A673 (cell line): ENCODE results near the gene ZDHHC1. TPM values are rescaled to one million over a fixed set of nuclear protein-coding genes. Genes with fewer than 3 reads are reported as not detected.

Experiments used
- BruUV-seq: library from RNA; stranded (reverse); fragments of 400-500 nt; replicated peaks from 2 replicates; lab custom pipeline; 2021; lab: Mats Ljungman, UMichigan
- CTCF ChIA-PET: fragments of 300-600 bp; sonication (Branson Sonifier 250); formaldehyde crosslinking; loops from one replicate; lab custom pipeline; 2022; ENCODE audit warnings: antibody characterized with exemption; lab: Charles Lee
- POLR2A ChIA-PET: fragments of 300-600 bp; sonication (Branson Sonifier 250); formaldehyde crosslinking; loops from one replicate; lab custom pipeline; 2022; ENCODE audit warnings: antibody characterized with exemption; ENCODE audit not compliant: low non-redundant PET; lab: Charles Lee
- DNase-seq: peaks from one replicate; pipeline ENCODE4 v3.0.0-alpha.2; 2015; ENCODE audit warnings: low spot score
- H3K27ac ChIP-seq: fragments of 200-600 bp; sonication (generic); 2 replicates; pipeline ENCODE4 v1.5.1; 2016; ENCODE audit warnings: mixed run types, low read depth, mild to moderate bottlenecking, mixed read lengths, antibody characterized with exemption, low read length; ENCODE audit not compliant: poor library complexity, severe bottlenecking
- H3K27me3 ChIP-seq: fragments of 200-600 bp; sonication (generic); replicated peaks from 2 replicates; pipeline ENCODE4 v1.6.1; 2017; ENCODE audit warnings: mixed run types, low read depth, mild to moderate bottlenecking, mixed read lengths, antibody characterized with exemption, low read length; ENCODE audit not compliant: insufficient read depth, poor library complexity
- H3K36me3 ChIP-seq: fragments of 200-600 bp; sonication (generic); 2 replicates; pipeline ENCODE4 v1.6.1; 2016; ENCODE audit warnings: mixed run types, mild to moderate bottlenecking, mixed read lengths, antibody characterized with exemption, low read length; ENCODE audit not compliant: insufficient read depth, poor library complexity, severe bottlenecking
- H3K4me1 ChIP-seq: fragments of 200-600 bp; sonication (generic); 2 replicates; pipeline ENCODE4 v1.6.1; 2017; ENCODE audit warnings: mixed run types, mild to moderate bottlenecking, mixed read lengths, antibody characterized with exemption, low read length; ENCODE audit not compliant: insufficient read depth, poor library complexity, severe bottlenecking
- H3K4me3 ChIP-seq: fragments of 200-600 bp; sonication (generic); 2 replicates; pipeline ENCODE4 v1.5.1; 2016; ENCODE audit warnings: low read depth, mixed run types, mild to moderate bottlenecking, mixed read lengths, low read length; ENCODE audit not compliant: poor library complexity, severe bottlenecking
- H3K9me3 ChIP-seq: fragments of 200-600 bp; sonication (generic); 2 replicates; pipeline ENCODE4 v1.6.1; 2016; ENCODE audit warnings: mixed run types, low read depth, mild to moderate bottlenecking, mixed read lengths, antibody characterized with exemption, low read length; ENCODE audit not compliant: poor library complexity, severe bottlenecking
- CTCF ChIP-seq: fragments of 300-800, 200-600 bp; sonication (generic); conservative IDR thresholded peaks from 2 replicates; pipeline ENCODE4 v1.5.1; 2017; ENCODE audit warnings: low read depth, mild to moderate bottlenecking, antibody characterized with exemption, low read length, moderate library complexity, mixed read lengths
- EZH2 ChIP-seq: fragments of 200-600 bp; sonication (generic); IDR thresholded peaks from 2 replicates; pipeline ENCODE4 v1.6.1; 2017; ENCODE audit warnings: borderline replicate concordance, low read depth, mild to moderate bottlenecking, mixed read lengths, antibody characterized with exemption, low read length; ENCODE audit not compliant: poor library complexity, severe bottlenecking
- intact Hi-C: fragments of 100-400 bp; cut with micrococcal nuclease; formaldehyde crosslinking; loops from one replicate; pipeline ENCODE4 v1.10.0; 2022; ENCODE audit not compliant: unreplicated experiment
- total RNA-seq: library from RNA; stranded (reverse); gene quantifications from 2 replicates; pipeline ENCODE4 v1.2.3, GENCODE V29; 2021

The ZDHHC1 gene
- total RNA-seq, 1 experiment from 2014 or later, result 5.3 TPM

DNA sequence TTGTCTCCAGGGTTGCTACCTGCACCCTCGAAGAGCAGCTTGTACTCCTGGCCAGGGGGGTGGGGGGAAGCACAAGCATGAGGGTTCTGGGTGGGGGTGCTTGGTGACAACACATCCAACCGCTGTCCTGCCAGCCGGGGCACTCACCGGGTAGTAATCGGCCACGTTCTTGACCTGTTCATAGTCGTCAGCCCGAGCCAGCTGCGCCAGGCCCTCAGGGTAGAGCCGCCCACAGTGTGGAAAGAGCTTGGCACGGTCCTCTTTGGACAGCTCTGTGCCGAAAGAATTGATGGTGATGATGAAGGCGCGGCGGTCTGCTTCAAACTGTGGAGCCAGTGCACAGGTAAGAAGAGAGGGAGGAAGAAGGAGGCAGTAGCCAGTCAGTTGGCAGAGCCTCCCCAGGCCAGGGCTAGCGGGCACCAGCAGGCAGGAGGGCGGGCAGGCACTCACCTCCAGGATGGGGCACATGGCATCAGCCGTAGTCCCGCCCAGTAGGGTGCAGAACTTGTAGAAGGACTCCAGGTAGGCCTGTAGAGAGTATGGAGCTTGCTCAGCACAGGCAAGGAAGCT is 22.6 kb upstream of the ZDHHC1 start:
- H3K4me3 ChIP-seq, result no peak overlapping the region
- H3K27me3 ChIP-seq, result no peaks in the 10 kb centered on the region
- intact Hi-C loops, result no loop called here
- CTCF ChIA-PET, result interaction anchor here (1.1 kb wide), 1 partner anchor 27 kb away, joined by 3 read pairs; no protein-coding TSS in a partner anchor
- no peaks in the 10 kb centered on the region for H3K36me3 ChIP-seq
- POLR2A ChIA-PET, result no interaction called here
- no peak for TF ChIP-seq EZH2
- TF ChIP-seq CTCF, result no peak
- H3K9me3 ChIP-seq, result no peaks in the 10 kb centered on the region
- no peaks in the 10 kb centered on the region for H3K4me1 ChIP-seq
- BruUV-seq, result no TSS peak
- DNase-seq, result no peak
- H3K27ac ChIP-seq, result no peak overlapping the region

DNA sequence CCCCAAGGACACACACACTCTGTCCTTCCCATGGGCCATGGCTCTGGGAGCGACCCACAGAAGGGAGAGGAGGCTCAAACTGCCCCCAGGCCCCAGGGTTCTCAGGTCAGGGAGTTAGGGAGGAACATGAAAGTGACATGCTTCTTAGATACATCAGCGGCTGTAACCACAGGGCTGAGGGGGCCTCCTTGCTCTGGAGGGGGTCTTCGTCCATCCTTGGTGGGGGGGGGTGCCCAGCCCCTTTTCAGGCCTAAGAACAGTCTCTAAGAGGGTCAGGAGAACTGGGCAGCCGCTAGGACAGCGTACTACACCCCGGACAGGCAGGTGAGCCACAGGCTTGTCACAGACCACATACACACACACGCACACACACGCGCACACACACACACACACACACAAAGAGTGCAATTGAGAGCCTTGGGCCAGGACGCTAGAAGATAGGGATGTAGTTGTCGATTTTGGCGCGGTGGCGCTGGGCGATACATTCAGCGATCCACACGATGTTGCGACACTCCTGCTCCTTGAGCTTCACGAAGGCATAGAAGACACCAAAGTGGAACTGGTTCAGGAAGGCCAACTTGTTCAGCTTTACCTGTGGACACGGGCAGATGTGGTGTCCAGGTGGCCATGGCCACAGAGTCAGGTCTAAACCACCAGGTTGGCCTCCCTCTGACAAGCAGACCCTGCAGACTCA is 22.0 kb upstream of the ZDHHC1 start:
- BruUV-seq, result TSS peak; percentile 87
- intact Hi-C loops, result no loop called here
- no peaks in the 10 kb centered on the region for H3K27me3 ChIP-seq
- POLR2A ChIA-PET, result no interaction called here
- no peak overlapping the region for H3K27ac ChIP-seq
- H3K4me1 ChIP-seq, result no peaks in the 10 kb centered on the region
- no peak overlapping the region for H3K4me3 ChIP-seq
- CTCF ChIA-PET, result interaction anchor here (1.1 kb wide), 1 partner anchor 28 kb away, joined by 3 read pairs; no protein-coding TSS in a partner anchor
- H3K36me3 ChIP-seq, result no peaks in the 10 kb centered on the region
- TF ChIP-seq CTCF (no peak), EZH2 (no peak)
- no peaks in the 10 kb centered on the region for H3K9me3 ChIP-seq
- no peak for DNase-seq

DNA sequence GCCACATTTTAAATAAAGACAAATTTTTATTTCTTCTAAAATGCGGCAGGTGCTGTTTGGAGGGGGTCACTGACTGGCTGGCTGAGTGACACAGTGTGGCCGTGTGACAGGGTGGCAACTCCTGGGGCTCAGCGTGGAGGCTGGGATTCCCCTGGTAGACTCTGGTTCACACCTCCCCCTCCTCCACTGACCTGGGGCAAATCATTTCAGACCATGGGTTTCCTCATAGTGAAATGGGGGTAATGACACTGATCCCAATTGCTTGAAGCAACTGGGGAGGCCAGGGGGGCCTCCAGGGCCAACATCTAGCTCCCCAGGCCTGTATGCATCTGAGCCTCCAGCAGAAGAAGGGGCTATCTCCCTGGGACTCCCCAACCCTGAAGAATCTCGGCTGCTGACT is 21.2 kb upstream of the ZDHHC1 start:
- CTCF ChIA-PET, result no interaction called here
- POLR2A ChIA-PET, result no interaction called here
- no peak for DNase-seq

More for the DNA sequence above, 21.2 kb upstream of the ZDHHC1 start:
- H3K27me3 ChIP-seq, result no peaks in the 10 kb centered on the region
- H3K27ac ChIP-seq, result no peak overlapping the region
- H3K9me3 ChIP-seq, result no peaks in the 10 kb centered on the region
- no peak for TF ChIP-seq CTCF
- TF ChIP-seq EZH2, result no peak
- H3K4me1 ChIP-seq, result no peaks in the 10 kb centered on the region
- no peak overlapping the region for H3K4me3 ChIP-seq
- intact Hi-C loops, result no loop called here
- H3K36me3 ChIP-seq, result no peaks in the 10 kb centered on the region
- BruUV-seq, result no TSS peak
